HepG2 (cell line): ENCODE data around the gene INSRR. TPM values are rescaled to one million over a fixed set of nuclear protein-coding genes. Genes with fewer than 3 reads are reported as not detected.
A peak's percentile ranks its signal among the peaks of the same experiment; 100 is the strongest.

ENCODE experiments used
- FOXA3 ChIP-seq: IDR thresholded peaks from 2 replicates; pipeline ENCODE4 v1.6.1; 2016; ENCODE audit warnings: missing genetic modification reagents, missing compliant biosample characterization
- FOXC1 ChIP-seq: sonication (generic); formaldehyde crosslinking; IDR thresholded peaks from 2 replicates; pipeline ENCODE4 v1.8.0; 2022; ENCODE audit warnings: mild to moderate bottlenecking, missing genetic modification reagents, borderline replicate concordance
- HMG20B ChIP-seq: conservative IDR thresholded peaks from 2 replicates; pipeline ENCODE4 v1.6.1; 2016; ENCODE audit warnings: missing genetic modification reagents, missing compliant biosample characterization
- IRF1 ChIP-seq: sonication (generic); formaldehyde crosslinking; IDR thresholded peaks from 2 replicates; pipeline ENCODE4 v1.4.0; 2020; ENCODE audit warnings: low read depth, mild to moderate bottlenecking, missing genetic modification reagents
- JUN ChIP-seq: sonication (generic); formaldehyde crosslinking; IDR thresholded peaks from 2 replicates; pipeline ENCODE4 v1.4.0; 2020; ENCODE audit warnings: mild to moderate bottlenecking, missing genetic modification reagents
- KLF11 ChIP-seq: IDR thresholded peaks from 2 replicates; pipeline ENCODE4 v1.6.1; 2016; ENCODE audit warnings: missing compliant biosample characterization
- MAF1 ChIP-seq: sonication (generic); formaldehyde crosslinking; IDR thresholded peaks from 2 replicates; pipeline ENCODE4 v1.5.0; 2020; ENCODE audit warnings: missing genetic modification reagents, borderline replicate concordance
- MATR3 ChIP-seq: sonication (generic); formaldehyde crosslinking; IDR thresholded peaks from 2 replicates; pipeline ENCODE4 v1.4.0; 2020; ENCODE audit warnings: missing genetic modification reagents
- SATB2 ChIP-seq: sonication (generic); formaldehyde crosslinking; IDR thresholded peaks from 2 replicates; pipeline ENCODE4 v1.5.0; 2020; ENCODE audit warnings: missing genetic modification reagents
- SIX1 ChIP-seq: sonication (generic); formaldehyde crosslinking; IDR thresholded peaks from 2 replicates; pipeline ENCODE4 v1.4.0; 2020; ENCODE audit warnings: missing genetic modification reagents, borderline replicate concordance
- SMYD3 ChIP-seq: sonication (generic); formaldehyde crosslinking; IDR thresholded peaks from 2 replicates; pipeline ENCODE4 v1.8.1; 2023; ENCODE audit warnings: mild to moderate bottlenecking, missing genetic modification reagents
- SP140L ChIP-seq: sonication (generic); formaldehyde crosslinking; IDR thresholded peaks from 2 replicates; pipeline ENCODE4 v1.4.0; 2020; ENCODE audit warnings: missing genetic modification reagents, borderline replicate concordance
- STAG1 ChIP-seq: sonication (generic); formaldehyde crosslinking; IDR thresholded peaks from 2 replicates; pipeline ENCODE4 v1.4.0; 2020; ENCODE audit warnings: missing genetic modification reagents
- TCF7 ChIP-seq: sonication (generic); IDR thresholded peaks from 2 replicates; pipeline ENCODE4 v1.6.1; 2016; ENCODE audit warnings: antibody characterized with exemption, low read depth
- THAP8 ChIP-seq: sonication (generic); formaldehyde crosslinking; IDR thresholded peaks from 2 replicates; pipeline ENCODE4 v1.5.1; 2020; ENCODE audit warnings: missing genetic modification reagents, mild to moderate bottlenecking, borderline replicate concordance
- XBP1 ChIP-seq: sonication (generic); formaldehyde crosslinking; IDR thresholded peaks from 2 replicates; pipeline ENCODE4 v1.5.0; 2020; ENCODE audit warnings: missing genetic modification reagents
- ZBTB25 ChIP-seq: IDR thresholded peaks from 2 replicates; pipeline ENCODE4 v1.6.1; 2018; ENCODE audit warnings: missing genetic modification reagents
- ZBTB46 ChIP-seq: sonication (generic); formaldehyde crosslinking; IDR thresholded peaks from 2 replicates; pipeline ENCODE4 v1.4.0; 2020; ENCODE audit warnings: mild to moderate bottlenecking, missing genetic modification reagents, borderline replicate concordance
- ZFP36L1 ChIP-seq: sonication (generic); formaldehyde crosslinking; IDR thresholded peaks from 2 replicates; pipeline ENCODE4 v1.8.0; 2022; ENCODE audit warnings: mild to moderate bottlenecking, missing genetic modification reagents, moderate library complexity
- ZNF512B ChIP-seq: sonication (generic); formaldehyde crosslinking; IDR thresholded peaks from 2 replicates; pipeline ENCODE4 v1.5.1; 2020; ENCODE audit warnings: missing genetic modification reagents, mild to moderate bottlenecking, borderline replicate concordance
- ZNF558 ChIP-seq: sonication (generic); formaldehyde crosslinking; IDR thresholded peaks from 2 replicates; pipeline ENCODE4 v1.9.0; 2022; ENCODE audit warnings: mild to moderate bottlenecking, missing genetic modification reagents, borderline replicate concordance
- ZNF569 ChIP-seq: sonication (generic); formaldehyde crosslinking; IDR thresholded peaks from 2 replicates; pipeline ENCODE4 v1.5.0; 2020; ENCODE audit warnings: mild to moderate bottlenecking, missing genetic modification reagents, moderate library complexity, borderline replicate concordance
- polyA plus RNA-seq, 8 experiments: library from polyadenylated mRNA; depleted of rRNA in 3 of 8; stranded (reverse) in 7 of 8; unstranded in 1 of 8; fragments of >200 nt; fragmentation: Illumina TruSeq in 4 of 8; extraction: Trizol in 4 of 8; gene quantifications; 2 replicates each; pipeline versions ENCODE4 v1.2.1 to v1.2.3, GENCODE V29; 2011 to 2016; ENCODE audit warnings: low read depth in 4 of 8, missing spikeins in 1 of 8, mixed read lengths in 1 of 8; ENCODE audit not compliant: insufficient read depth in 1 of 8
- total RNA-seq, 5 experiments: library from RNA; depleted of rRNA; stranded (reverse); fragments of >200 nt; fragmentation: Illumina TruSeq; extraction: Trizol; gene quantifications; 2 replicates each; pipeline ENCODE4 v1.2.3, GENCODE V29; 2016; ENCODE audit warnings: low read depth in 1 of 5

Gene INSRR
- total and polyA plus RNA-seq, 2 of the 13 experiments (the other 11 are each of a cell fraction or from before 2014, with no cell fraction given), result not detected

- TF ChIP-seq IRF1 (CRISPR knock-in tag) (0 out of 2 replicates have a peak, but pooled peaks have one; percentile 64), ZBTB46 (CRISPR knock-in tag) (no peak), KLF11 (CRISPR knock-in tag) (0 out of 2 replicates have a peak, but pooled peaks have one; percentile 72), THAP8 (CRISPR knock-in tag) (peak; percentile 34; the same call in 1 of the 2 replicates), MAF1 (0 out of 2 replicates have a peak, but pooled peaks have one; percentile 61), ZNF512B (CRISPR knock-in tag) (no peak), XBP1 (CRISPR knock-in tag) (no peak), TCF7 (no peak), ZFP36L1 (CRISPR knock-in tag) (no peak), SATB2 (0 out of 2 replicates have a peak, but pooled peaks have one; percentile 82), SP140L (no peak), JUN (CRISPR knock-in tag) (no peak), ZNF558 (CRISPR knock-in tag) (peak; percentile 67; the same call in 1 of the 2 replicates), STAG1 (CRISPR knock-in tag) (no peak; the same call in 1 of the 2 replicates), FOXA3 (CRISPR knock-in tag) (peak; percentile 32; the same call in 1 of the 2 replicates), HMG20B (CRISPR knock-in tag) (no peak), ZNF569 (CRISPR knock-in tag) (no peak), SMYD3 (no peak), FOXC1 (CRISPR knock-in tag) (peak; percentile 92; the same call in 1 of the 2 replicates), MATR3 (CRISPR knock-in tag) (no peak), SIX1 (CRISPR knock-in tag) (no peak), ZBTB25 (CRISPR knock-in tag) (0 out of 2 replicates have a peak, but pooled peaks have one; percentile 58)
Measured at GRCh38 chr1:156813750-156814570, 45.0 kb downstream of the INSRR start (continued).
